HG03457 (cell line): ENCODE data around the gene HOXB13.
"Not testable (repeated sequence)": the region's sequence is repeated elsewhere in the genome, so short reads cannot be mapped to it uniquely, and the experiment has no call there.

Experiments
- ATAC-seq: cut with Tn5 transposase; IDR thresholded peaks from one replicate; pipeline ENCODE4 v1.9.1; 2021; ENCODE audit warnings: moderate number of reproducible peaks; ENCODE audit not compliant: unreplicated experiment

The HOXB13 gene

DNA sequence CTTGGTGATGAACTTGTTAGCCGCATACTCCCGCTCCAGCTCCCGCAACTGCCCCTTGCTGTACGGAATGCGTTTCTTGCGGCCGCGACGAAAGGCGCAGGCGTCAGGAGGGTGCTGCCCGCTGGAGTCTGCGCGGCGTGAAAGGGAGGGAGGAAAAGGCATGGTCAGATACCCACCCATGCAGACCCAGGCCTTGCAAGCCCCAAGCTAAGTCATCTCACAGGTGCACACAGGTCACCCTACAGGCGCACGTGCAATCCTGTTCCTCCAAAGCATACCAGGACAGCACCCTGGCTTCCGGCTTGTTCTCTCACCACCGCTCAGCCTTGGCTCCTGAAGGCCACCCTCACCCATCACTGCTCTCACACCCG, 1.6 kb downstream of the HOXB13 start:
- no peak for ATAC-seq

- ATAC-seq = no peak
Observed at GRCh38 chr17:48726114-48726915, 2.2 kb downstream of the HOXB13 start.

DNA sequence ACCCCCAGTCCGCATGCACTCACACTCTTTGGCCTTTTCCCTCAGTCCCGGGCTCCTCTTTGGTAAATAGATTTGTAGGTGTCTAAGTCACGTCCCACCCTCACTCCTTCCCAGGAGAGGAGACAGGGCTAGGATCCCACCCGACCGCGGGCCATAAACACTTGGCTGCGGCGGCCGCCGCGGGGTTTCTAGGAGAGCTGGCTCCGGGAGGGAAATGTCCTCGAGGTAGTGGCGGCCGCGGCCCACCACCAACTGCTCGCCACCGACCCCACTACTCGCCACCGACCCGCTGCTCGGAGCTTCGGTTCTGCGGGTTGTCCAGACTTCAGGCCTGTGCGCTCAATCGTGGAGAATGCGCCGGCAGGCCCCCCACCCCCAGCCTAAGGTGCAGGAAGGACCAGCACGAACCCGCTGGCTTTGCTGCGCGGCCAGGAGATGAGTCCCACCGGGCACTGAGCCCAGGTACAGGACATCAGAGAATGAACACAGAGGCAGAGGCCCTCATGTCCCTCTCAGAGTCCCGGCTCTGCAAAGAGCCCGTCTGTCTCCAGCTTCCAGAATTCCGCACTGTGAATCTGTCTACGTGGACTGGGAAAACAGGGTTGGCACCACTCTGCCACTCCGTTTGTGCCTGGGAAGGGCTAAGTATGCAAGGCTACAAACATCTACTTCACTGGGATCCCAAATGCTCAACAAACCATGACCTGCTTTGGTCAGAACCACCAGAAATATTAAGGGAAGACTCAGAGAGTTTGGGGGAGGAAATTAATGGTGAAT, 3.1 kb downstream of the HOXB13 start:
- ATAC-seq = no peak

GRCh38 chr17:48725004-48725287, 3.6 kb downstream of the HOXB13 start:
- no peak for ATAC-seq

DNA sequence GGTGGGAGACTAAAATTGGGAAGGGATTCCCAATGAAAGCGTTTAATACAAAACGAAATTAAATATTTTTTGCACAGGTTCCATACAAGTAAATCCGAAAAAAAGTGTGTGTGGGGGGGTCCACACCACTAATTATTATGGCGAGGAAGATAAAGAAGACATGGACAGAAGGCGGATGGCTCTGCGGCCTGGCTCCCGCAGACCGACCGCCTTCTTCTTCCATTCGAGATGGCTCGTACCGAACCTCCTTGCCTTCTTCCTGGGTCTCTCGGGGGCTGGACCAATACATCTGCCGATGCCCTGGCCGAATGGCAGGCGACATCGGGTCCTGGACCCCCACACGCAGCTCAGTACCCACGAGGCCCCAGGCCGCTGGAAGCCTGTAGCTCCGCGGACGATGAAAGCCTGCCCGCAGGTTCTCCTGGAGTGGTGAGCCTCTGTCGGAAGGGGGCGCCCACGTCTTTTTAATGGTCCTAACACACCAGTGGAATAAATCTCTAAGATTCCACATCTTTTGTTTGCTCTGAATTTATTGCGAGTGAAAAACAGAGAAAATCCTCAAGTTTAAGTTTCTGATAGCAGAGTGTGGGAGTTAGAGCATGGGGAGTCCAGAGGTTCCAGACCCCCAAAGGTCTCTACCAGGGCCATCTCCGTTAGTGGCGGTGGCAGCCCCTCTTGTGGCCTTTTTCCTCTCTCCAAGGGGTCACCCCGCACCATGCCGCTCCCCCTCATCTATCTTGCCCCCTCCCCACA, 4.1 kb downstream of the HOXB13 start:
- ATAC-seq = no peak

- no peak for ATAC-seq
Observed at GRCh38 chr17:48723423-48724250, 4.9 kb downstream of the HOXB13 start.

DNA sequence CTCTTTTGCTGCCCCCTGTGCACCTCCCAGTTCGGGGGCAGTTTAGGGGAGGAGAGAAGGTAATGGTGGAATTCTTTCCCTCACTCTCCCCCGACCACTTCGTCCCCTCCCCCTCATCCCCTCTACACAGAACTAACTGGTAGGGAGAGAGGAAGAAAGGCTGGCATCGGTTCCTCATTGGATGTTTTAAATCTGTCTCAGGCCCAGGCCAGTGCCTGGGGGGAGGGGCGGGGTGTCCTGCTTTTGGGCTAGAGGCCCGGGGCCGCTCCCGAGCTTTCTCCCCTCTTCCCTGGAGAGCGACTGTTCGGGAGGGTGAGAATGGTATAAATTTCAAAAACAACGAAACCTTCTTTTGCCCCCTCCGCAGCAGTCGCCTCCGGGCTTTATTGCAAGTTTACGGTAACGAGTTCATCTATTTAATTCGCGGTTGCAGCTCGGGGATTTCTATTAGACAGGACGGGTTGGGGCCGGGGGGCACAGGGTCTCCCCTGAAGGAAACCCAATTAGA, 5.6 kb downstream of the HOXB13 start, which contains the start of gene PRAC2:
Gene PRAC2 (plus strand): TSS at position 271 of the 508 bp plus-strand sequence. CDS start 1,226 bp downstream, outside the sequence.
- no peak for ATAC-seq

- no peak for ATAC-seq
Observed at GRCh38 chr17:48722201-48722907, 6.2 kb downstream of the HOXB13 start, which contains the start of gene PRAC1. Gene PRAC1 (minus strand): TSS chr17:48722518. CDS start chr17:48722392, 126 bp downstream.

DNA sequence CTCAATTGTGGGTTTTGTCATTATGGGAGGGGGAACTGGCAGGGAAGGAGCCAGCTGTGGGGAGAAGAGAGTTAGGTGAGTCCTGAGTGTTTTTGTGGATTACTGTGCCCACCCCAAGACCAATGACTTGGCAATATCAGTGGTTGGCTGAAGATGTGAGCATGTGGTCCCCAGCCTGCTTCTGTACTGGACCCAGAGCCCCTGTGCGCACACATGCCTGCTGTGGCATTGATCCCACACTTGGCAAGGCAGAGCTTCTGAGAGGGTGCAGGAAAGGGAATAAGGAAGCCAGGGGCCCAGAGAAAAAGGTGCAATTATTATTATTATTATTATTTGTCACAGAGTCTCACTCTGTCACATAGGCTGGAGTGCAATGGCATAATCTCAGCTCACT, 7.5 kb downstream of the HOXB13 start:
- no peak for ATAC-seq

DNA sequence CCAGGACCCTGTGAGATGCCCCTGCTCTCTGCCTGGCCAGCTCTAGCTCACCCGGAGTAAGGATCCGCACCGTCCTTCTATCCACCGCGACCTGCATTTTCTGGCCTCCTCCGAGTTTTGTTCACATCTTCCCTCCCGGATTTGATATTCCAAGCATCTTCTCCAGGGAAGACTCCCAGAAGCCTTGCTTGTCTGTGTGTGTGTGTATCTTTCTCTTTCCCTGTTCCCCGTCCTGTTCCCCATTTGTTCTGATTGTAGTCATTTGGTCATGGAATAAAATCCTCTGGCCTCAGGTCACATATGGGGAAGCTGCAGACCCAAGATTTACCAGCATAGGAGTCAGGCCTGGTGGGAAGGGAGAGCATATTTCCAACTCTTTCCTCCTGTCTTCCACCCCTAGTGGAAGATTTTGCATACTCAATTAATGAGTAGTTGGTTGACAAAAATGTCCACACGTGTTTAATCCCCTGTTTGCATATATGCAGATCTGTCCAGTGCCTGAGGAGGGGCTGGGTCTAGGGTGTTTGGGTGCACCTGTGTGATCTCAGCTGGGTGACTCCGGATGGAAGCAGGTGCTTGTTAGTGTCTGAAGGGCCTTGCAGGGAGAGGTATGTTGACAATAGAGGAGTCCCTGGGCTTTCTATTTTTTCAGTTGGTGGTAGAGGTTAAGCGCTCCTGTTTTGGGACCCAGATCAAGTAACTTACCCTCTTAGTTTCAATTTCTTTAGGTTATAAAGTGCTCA, 8.1 kb downstream of the HOXB13 start:
- ATAC-seq = no peak

DNA sequence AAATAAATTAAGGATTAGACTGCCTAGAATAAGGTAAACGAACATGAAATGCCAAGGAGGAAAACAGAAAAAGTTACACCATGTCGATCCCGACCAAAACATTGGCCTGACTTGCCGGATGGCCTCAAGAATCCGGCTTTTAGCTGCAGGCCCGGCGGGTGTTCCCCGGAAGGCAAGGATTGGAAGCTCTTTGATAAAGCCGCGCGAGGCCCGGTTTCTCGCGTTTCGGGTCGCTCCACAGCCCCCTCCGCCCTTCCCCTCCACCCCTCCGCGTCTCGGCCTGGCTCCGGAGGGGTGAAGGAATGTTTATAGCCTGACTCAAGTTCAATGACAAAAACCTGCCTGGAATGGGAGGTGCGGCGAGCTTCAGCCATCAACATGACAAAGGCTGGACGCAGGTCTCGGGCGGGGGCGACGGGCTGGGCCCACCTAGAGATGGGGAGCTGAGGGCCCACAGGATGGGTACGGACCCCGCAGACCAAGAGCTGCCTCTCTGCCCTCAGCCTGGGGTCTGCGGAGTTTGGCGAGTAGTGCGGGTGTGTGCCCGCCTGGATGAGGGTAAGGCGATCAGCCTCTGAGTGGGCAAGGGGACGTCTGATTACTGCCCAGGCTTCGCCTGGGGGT, 8.8 kb downstream of the HOXB13 start:
- no peak for ATAC-seq

DNA sequence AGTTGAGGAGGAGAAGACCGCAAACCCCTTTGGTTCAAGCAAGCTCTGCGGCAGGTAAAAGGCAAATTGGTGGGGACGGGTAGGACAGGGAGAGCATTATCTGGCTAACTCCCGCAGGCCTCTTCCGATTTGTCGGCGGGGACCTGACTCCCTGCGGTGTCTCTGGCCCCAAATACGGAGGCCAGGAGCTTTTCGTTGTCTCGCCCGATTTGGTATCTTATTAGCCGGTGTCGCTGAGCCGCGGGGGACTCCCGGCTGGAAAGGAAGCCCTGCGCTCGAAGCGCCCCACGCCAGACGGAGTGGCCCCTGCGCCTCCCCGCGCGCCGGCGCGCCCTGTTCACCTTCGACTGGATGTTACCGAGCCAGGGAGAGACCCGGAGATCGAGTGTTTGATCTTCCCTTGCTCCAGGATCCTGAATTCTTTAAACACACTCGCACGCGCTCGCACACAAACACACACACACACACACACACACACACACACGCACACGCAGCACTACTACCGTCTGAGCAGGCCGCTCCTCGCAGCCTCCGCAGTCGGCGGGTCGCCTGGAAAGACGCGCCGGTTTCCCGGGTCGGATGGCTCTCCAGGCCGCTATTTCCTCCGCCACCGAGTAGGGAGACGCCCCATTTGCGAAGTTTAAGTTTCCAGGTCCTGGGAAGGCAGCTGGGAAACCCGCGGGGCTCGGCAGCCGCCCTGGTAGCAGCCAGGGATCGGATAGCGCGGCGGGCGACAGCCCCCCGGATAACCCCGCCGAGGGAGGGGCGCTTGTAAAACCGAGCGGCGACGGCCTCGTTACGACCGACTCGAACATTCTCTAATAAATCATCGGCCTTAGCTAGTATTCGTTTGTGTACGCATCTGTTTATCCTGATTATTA, 9.5 kb downstream of the HOXB13 start:
- no peak for ATAC-seq

DNA sequence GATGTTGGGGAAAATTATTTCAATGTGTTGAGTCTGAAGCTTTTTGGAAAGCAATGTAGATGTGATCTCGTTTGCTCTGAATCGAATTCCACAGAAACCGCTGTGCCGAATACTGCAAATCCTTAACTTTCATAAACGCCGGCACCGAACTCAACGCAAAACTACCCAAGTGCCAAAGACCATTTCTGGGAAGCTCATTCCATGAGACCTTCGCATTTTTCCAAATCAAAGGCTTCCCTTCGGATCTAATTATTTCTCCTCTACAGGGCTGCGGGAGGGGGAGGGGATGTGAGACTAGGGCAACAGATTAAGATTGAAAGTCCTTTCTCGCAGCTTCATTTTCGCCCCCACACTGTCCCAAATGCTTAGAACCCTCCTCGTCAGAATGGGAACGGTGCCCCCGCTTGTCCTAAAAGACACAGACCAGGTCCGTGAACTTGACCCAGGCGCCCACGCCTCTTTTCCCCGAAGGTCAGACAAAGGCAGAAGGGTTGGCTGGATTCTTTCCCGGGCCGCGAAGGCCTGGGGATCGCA, 10.3 kb downstream of the HOXB13 start:
- no peak for ATAC-seq

- no peak for ATAC-seq
Observed at GRCh38 chr17:48717367-48718226, 11.0 kb downstream of the HOXB13 start.

GRCh38 chr17:48716549-48716948, 12.0 kb downstream of the HOXB13 start:
- ATAC-seq = not testable (repeated sequence)
